HCT116 (cell line): ENCODE results near the gene KLK5. TPM values are rescaled to one million over a fixed set of nuclear protein-coding genes. Genes with fewer than 3 reads are reported as not detected.

Experiments used
- ATAC-seq: fragments of 200-7000 bp; cut with Tn5 transposase; 2 replicates; pipeline ENCODE4 v1.9.1; 2020; ENCODE audit warnings: mild to moderate bottlenecking, moderate library complexity
- BruUV-seq: library from RNA; stranded (reverse); fragments of 400-500 nt; replicated peaks from 2 replicates; lab custom pipeline; 2021; lab: Mats Ljungman, UMichigan
- CTCF ChIA-PET: fragments of 300-600 bp; sonication (Branson Sonifier 250); formaldehyde crosslinking; loops from one replicate; lab custom pipeline; 2021; ENCODE audit warnings: antibody characterized with exemption; lab: Charles Lee
- POLR2A ChIA-PET: fragments of 300-600, 350-600 bp; sonication (Branson Sonifier 250); formaldehyde crosslinking; loops from one replicate; lab custom pipeline; 2021; ENCODE audit warnings: antibody characterized with exemption; lab: Charles Lee
- RAD21 ChIA-PET, 2 experiments: fragments of 300-600 bp; sonication (Branson Sonifier 250); formaldehyde crosslinking; loops; one replicate each; lab custom pipeline; 2023; ENCODE audit warnings: low total read pairs in 2 of 2; ENCODE audit not compliant: uncharacterized antibody in 2 of 2, unreplicated experiment in 2 of 2, low non-redundant PET in 1 of 2; lab: Charles Lee
- DNase-seq: peaks from one replicate; pipeline ENCODE4 v3.0.0-alpha.2; 2010; ENCODE audit warnings: low read depth, low spot score
- H2AFZ ChIP-seq: fragments of 200-600 bp; shearing (Covaris generic), sonication (generic); 2 replicates; pipeline ENCODE4 v1.6.1; 2017; ENCODE audit warnings: low read depth, mixed run types, mixed read lengths, antibody characterized with exemption, low read length; ENCODE audit not compliant: poor library complexity, severe bottlenecking
- H3K27ac ChIP-seq: 2 replicates; pipeline ENCODE4 v1.5.1; 2012; ENCODE audit warnings: low read depth, low read length
- H3K27me3 ChIP-seq: fragments of 200-600 bp; sonication (generic); 2 replicates; pipeline ENCODE4 v1.6.1; 2016; ENCODE audit warnings: mixed run types, low read length, mixed read lengths; ENCODE audit not compliant: insufficient read depth
- H3K36me3 ChIP-seq, 2 experiments: fragments of 200-500 bp in 1 of 2; fragments of 200-600 bp in 1 of 2; sonication (Bioruptor generic) in 1 of 2; sonication (generic) in 1 of 2; 2 replicates each; pipeline versions ENCODE4 v1.5.1 to v1.6.1; 2014 to 2016; ENCODE audit warnings: low read length in 2 of 2, inconsistent platforms in 1 of 2, mixed read lengths in 1 of 2, mixed run types in 1 of 2; ENCODE audit not compliant: insufficient read depth in 2 of 2, control insufficient read depth in 1 of 2
- H3K4me1 ChIP-seq, 2 experiments: fragments of 200-600 bp in 1 of 2; sonication (generic) in 1 of 2; 2 replicates each; pipeline versions ENCODE4 v1.5.1 to v1.6.1; 2012 to 2017; ENCODE audit warnings: low read length in 2 of 2, inconsistent platforms in 1 of 2, mild to moderate bottlenecking in 1 of 2, mixed read lengths in 1 of 2, mixed run types in 1 of 2, moderate library complexity in 1 of 2; ENCODE audit not compliant: insufficient read depth in 2 of 2, control insufficient read depth in 1 of 2
- H3K4me2 ChIP-seq: fragments of 200-600 bp; sonication (generic); 2 replicates; pipeline ENCODE4 v1.6.1; 2017; ENCODE audit warnings: mixed run types, low read length, mixed read lengths
- H3K4me3 ChIP-seq, 2 experiments: fragments of 200-600 bp in 1 of 2; sonication (generic) in 1 of 2; replicated peaks in 1 of 2; 2 replicates each; pipeline ENCODE4 v1.5.1; 2011 to 2016; ENCODE audit warnings: low read length in 2 of 2, control low read depth in 1 of 2, low read depth in 1 of 2, mild to moderate bottlenecking in 1 of 2, mixed read lengths in 1 of 2, mixed run types in 1 of 2
- H3K79me2 ChIP-seq: fragments of 200-600 bp; sonication (generic); 2 replicates; pipeline ENCODE4 v1.6.1; 2017; ENCODE audit warnings: mild to moderate bottlenecking, mixed run types, low read length, moderate library complexity, mixed read lengths; ENCODE audit not compliant: insufficient read depth
- H3K9ac ChIP-seq: fragments of 200-600 bp; sonication (generic); 2 replicates; pipeline ENCODE4 v1.6.1; 2016; ENCODE audit warnings: low read length, mixed read lengths
- H3K9me2 ChIP-seq: fragments of 200-600 bp; sonication (generic), shearing (Covaris generic); 2 replicates; pipeline ENCODE4 v1.6.1; 2017; ENCODE audit warnings: mixed run types, mild to moderate bottlenecking, moderate library complexity; ENCODE audit not compliant: insufficient read depth
- H3K9me3 ChIP-seq, 2 experiments: fragments of 200-500 bp in 1 of 2; fragments of 200-600 bp in 1 of 2; sonication (Bioruptor generic) in 1 of 2; sonication (generic) in 1 of 2; 2 replicates each; pipeline ENCODE4 v1.6.1; 2014 to 2017; ENCODE audit warnings: low read length in 2 of 2, mixed read lengths in 2 of 2, inconsistent platforms in 1 of 2, low read depth in 1 of 2, mild to moderate bottlenecking in 1 of 2, mixed run types in 1 of 2, moderate library complexity in 1 of 2; ENCODE audit not compliant: control insufficient read depth in 1 of 2, insufficient read depth in 1 of 2
- H4K20me1 ChIP-seq: fragments of 200-600 bp; sonication (generic), shearing (Covaris generic); 2 replicates; pipeline ENCODE4 v1.6.1; 2017; ENCODE audit warnings: mixed run types, mild to moderate bottlenecking, moderate library complexity; ENCODE audit not compliant: insufficient read depth
- CEBPB ChIP-seq: IDR thresholded peaks from 2 replicates; pipeline ENCODE4 v1.6.1; 2012; ENCODE audit warnings: low read depth
- CTCF ChIP-seq, 3 experiments: fragments of 200-600 bp in 1 of 3; sonication (generic) in 1 of 3; IDR thresholded peaks in 2 of 3; conservative IDR thresholded peaks in 1 of 3; 2 replicates each; pipeline ENCODE4 v1.5.1; 2012 to 2017; ENCODE audit warnings: low read depth in 2 of 3, low read length in 2 of 3, antibody characterized with exemption in 1 of 3, borderline replicate concordance in 1 of 3, control low read depth in 1 of 3, mild to moderate bottlenecking in 1 of 3, mixed read lengths in 1 of 3, mixed run types in 1 of 3, moderate library complexity in 1 of 3; ENCODE audit not compliant: insufficient read depth in 1 of 3
- EGR1 ChIP-seq: IDR thresholded peaks from 2 replicates; pipeline ENCODE4 v1.6.1; 2012; ENCODE audit warnings: low read depth
- ELF1 ChIP-seq: IDR thresholded peaks from 2 replicates; pipeline ENCODE4 v1.6.1; 2012; ENCODE audit warnings: low read depth, borderline replicate concordance
- POLR2A ChIP-seq: IDR thresholded peaks from 2 replicates; pipeline ENCODE4 v1.7.0; 2011; ENCODE audit warnings: borderline replicate concordance; ENCODE audit not compliant: insufficient read depth, insufficient read length; ENCODE audit errors: extremely low read depth
- POLR2AphosphoS5 ChIP-seq: IDR thresholded peaks from 2 replicates; pipeline ENCODE4 v1.6.1; 2011; ENCODE audit warnings: mild to moderate bottlenecking, low read depth, low read length, moderate library complexity
- RAD21 ChIP-seq: IDR thresholded peaks from 2 replicates; pipeline ENCODE4 v1.6.1; 2012; ENCODE audit warnings: low read depth, mild to moderate bottlenecking
- SRF ChIP-seq: IDR thresholded peaks from 2 replicates; pipeline ENCODE4 v1.6.1; 2012; ENCODE audit warnings: low read depth
- intact Hi-C: fragments of 100-400 bp; cut with micrococcal nuclease; formaldehyde crosslinking; loops from 2 replicates; pipeline ENCODE4 v1.10.0; 2022
- total RNA-seq: library from RNA; stranded (reverse); gene quantifications from one replicate; pipeline ENCODE4 v1.2.1, GENCODE V29; 2021; ENCODE audit not compliant: unreplicated experiment
- TF ChIP-seq, protein P1 (sequence below): IDR thresholded peaks from 2 replicates; pipeline ENCODE4 v1.6.1; 2012; ENCODE audit warnings: low read depth

KLK5 gene
- total RNA-seq, 1 experiment from 2014 or later: 1.2 TPM

- no peak for TF ChIP-seq SRF
- TF ChIP-seq POLR2AphosphoS5: peak; percentile 73
Observed at GRCh38 chr19:50969413-50969760, 16.5 kb upstream of the KLK5 start, which contains the start of gene KLK6 (continued).

- H3K27ac ChIP-seq: peak overlapping the region; percentile 95
- intact Hi-C loops: loop anchor here (2.0 to 5.0 kb wide), 3 partner anchors 33 to 48 kb away; partner anchors contain the start of gene KLK8
- H3K4me1 ChIP-seq: peaks cover 42 to 81% of the 10 kb centered on the region in 2 experiments
- RAD21 ChIA-PET: interaction anchor here (0.8 to 1.0 kb wide), 3 partner anchors 38 to 50 kb away, joined by 3 to 9 read pairs (median 5); no protein-coding TSS in a partner anchor
- DNase-seq: no peak
- H3K9me2 ChIP-seq: no peaks in the 10 kb centered on the region
- POLR2A ChIA-PET: interaction anchor here (0.5 to 1.4 kb wide), 4 partner anchors 34 to 69 kb away, joined by 3 to 8 read pairs (median 3); no protein-coding TSS in a partner anchor
- peak overlapping the region; percentile 71 for H3K4me2 ChIP-seq
- TF ChIP-seq ELF1 (no peak), EGR1 (peak; percentile 92)
- no peaks in the 10 kb centered on the region for H3K36me3 ChIP-seq
- peak; percentile 56 for ATAC-seq
- H4K20me1 ChIP-seq: no peaks in the 10 kb centered on the region
- H3K9me3 ChIP-seq: no peaks in the 10 kb centered on the region
- peak overlapping the region; percentile 55 for H2AFZ ChIP-seq
- H3K27me3 ChIP-seq: no peaks in the 10 kb centered on the region
- H3K4me3 ChIP-seq: peak overlapping the region; percentile 37 to 53
- H3K79me2 ChIP-seq: no peaks in the 10 kb centered on the region
- BruUV-seq: TSS peak; percentile 34
- peak overlapping the region; percentile 65 for H3K9ac ChIP-seq
- CTCF ChIA-PET: interaction anchor here (1.0 kb wide), 1 partner anchor 48 kb away, joined by 3 read pairs; no protein-coding TSS in a partner anchor
Observed at GRCh38 chr19:50968716-50969412, 16.0 kb upstream of the KLK5 start.

- ChIA-PET CTCF (no interaction called here), POLR2A (no interaction called here), RAD21 (interaction anchor here in 1 of 2 experiments (0.8 to 1.0 kb wide), 2 partner anchors 50 to 51 kb away, joined by 5 to 9 read pairs; no protein-coding TSS in a partner anchor)
- peak overlapping the region; percentile 37 to 53 for H3K4me3 ChIP-seq
- peak overlapping the region; percentile 65 for H3K9ac ChIP-seq
- BruUV-seq: no TSS peak
- no peak for DNase-seq
- no peak overlapping the region for H2AFZ ChIP-seq
- no peaks in the 10 kb centered on the region for H3K9me2 ChIP-seq
- H3K4me2 ChIP-seq: peak overlapping the region; percentile 71
- H3K36me3 ChIP-seq: no peaks in the 10 kb centered on the region
- no peaks in the 10 kb centered on the region for H3K27me3 ChIP-seq
- peak; percentile 34 for ATAC-seq
- H3K27ac ChIP-seq: peak overlapping the region; percentile 95
- H3K79me2 ChIP-seq: no peaks in the 10 kb centered on the region
- no peaks in the 10 kb centered on the region for H3K9me3 ChIP-seq
- H3K4me1 ChIP-seq: peaks cover 42 to 74% of the 10 kb centered on the region in 2 experiments
- intact Hi-C loops: loop anchor here (2.0 to 5.0 kb wide), 3 partner anchors 34 to 49 kb away; partner anchors contain the start of gene KLK8
- H4K20me1 ChIP-seq: no peaks in the 10 kb centered on the region
- TF ChIP-seq CTCF (IDR thresholded peaks at IDR 0.05 in 2 of 3, conservative IDR thresholded peaks at IDR 0.05 in 1 of 3; ENCODE audit: borderline replicate concordance in 1 of 3, insufficient read depth in 1 of 3, low read depth in 2 of 3, low read length in 2 of 3) (peak in 1 of 3 experiments; percentile 8; a peak in 1 of 6 replicates), CEBPB (no peak), RAD21 (peak; percentile 65), POLR2A (no peak), POLR2AphosphoS5 (no peak; the same call in 1 of the 2 replicates)
- TF ChIP-seq, protein P1, sequence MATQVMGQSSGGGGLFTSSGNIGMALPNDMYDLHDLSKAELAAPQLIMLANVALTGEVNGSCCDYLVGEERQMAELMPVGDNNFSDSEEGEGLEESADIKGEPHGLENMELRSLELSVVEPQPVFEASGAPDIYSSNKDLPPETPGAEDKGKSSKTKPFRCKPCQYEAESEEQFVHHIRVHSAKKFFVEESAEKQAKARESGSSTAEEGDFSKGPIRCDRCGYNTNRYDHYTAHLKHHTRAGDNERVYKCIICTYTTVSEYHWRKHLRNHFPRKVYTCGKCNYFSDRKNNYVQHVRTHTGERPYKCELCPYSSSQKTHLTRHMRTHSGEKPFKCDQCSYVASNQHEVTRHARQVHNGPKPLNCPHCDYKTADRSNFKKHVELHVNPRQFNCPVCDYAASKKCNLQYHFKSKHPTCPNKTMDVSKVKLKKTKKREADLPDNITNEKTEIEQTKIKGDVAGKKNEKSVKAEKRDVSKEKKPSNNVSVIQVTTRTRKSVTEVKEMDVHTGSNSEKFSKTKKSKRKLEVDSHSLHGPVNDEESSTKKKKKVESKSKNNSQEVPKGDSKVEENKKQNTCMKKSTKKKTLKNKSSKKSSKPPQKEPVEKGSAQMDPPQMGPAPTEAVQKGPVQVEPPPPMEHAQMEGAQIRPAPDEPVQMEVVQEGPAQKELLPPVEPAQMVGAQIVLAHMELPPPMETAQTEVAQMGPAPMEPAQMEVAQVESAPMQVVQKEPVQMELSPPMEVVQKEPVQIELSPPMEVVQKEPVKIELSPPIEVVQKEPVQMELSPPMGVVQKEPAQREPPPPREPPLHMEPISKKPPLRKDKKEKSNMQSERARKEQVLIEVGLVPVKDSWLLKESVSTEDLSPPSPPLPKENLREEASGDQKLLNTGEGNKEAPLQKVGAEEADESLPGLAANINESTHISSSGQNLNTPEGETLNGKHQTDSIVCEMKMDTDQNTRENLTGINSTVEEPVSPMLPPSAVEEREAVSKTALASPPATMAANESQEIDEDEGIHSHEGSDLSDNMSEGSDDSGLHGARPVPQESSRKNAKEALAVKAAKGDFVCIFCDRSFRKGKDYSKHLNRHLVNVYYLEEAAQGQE: no peak
Observed at GRCh38 chr19:50967929-50968715, 15.3 kb upstream of the KLK5 start.
